ENCODE results near the gene SNX11. TPM values are rescaled to one million over a fixed set of nuclear protein-coding genes. Genes with fewer than 3 reads are reported as not detected.

SNX11 gene
- total and polyA plus RNA-seq, 9 of the 15 experiments (the other 6 are each of a cell fraction or from before 2014, with no cell fraction given), result 12.4 to 24.0 (median 16.8) TPM

DNA sequence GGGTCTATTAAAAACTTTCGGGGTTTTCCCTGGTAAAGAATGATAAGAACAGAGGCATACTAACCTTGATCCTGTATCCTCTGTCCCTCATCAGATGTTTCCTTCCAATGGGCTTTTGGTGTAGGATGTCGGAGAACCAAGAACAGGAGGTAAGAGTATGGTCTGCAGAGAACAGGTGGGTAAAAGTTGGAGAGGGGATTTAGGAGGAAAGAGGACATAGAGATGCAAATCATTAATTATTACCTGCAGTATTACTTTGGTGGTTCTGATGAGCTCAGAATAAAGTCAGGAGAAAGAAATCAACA lies 4.3 kb downstream of the SNX11 start (continued):
- TF ChIP-seq, protein P1, sequence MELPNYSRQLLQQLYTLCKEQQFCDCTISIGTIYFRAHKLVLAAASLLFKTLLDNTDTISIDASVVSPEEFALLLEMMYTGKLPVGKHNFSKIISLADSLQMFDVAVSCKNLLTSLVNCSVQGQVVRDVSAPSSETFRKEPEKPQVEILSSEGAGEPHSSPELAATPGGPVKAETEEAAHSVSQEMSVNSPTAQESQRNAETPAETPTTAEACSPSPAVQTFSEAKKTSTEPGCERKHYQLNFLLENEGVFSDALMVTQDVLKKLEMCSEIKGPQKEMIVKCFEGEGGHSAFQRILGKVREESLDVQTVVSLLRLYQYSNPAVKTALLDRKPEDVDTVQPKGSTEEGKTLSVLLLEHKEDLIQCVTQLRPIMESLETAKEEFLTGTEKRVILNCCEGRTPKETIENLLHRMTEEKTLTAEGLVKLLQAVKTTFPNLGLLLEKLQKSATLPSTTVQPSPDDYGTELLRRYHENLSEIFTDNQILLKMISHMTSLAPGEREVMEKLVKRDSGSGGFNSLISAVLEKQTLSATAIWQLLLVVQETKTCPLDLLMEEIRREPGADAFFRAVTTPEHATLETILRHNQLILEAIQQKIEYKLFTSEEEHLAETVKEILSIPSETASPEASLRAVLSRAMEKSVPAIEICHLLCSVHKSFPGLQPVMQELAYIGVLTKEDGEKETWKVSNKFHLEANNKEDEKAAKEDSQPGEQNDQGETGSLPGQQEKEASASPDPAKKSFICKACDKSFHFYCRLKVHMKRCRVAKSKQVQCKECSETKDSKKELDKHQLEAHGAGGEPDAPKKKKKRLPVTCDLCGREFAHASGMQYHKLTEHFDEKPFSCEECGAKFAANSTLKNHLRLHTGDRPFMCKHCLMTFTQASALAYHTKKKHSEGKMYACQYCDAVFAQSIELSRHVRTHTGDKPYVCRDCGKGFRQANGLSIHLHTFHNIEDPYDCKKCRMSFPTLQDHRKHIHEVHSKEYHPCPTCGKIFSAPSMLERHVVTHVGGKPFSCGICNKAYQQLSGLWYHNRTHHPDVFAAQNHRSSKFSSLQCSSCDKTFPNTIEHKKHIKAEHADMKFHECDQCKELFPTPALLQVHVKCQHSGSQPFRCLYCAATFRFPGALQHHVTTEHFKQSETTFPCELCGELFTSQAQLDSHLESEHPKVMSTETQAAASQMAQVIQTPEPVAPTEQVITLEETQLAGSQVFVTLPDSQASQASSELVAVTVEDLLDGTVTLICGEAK (IDR thresholded peaks at IDR 0.05), result no peak
- TF ChIP-seq, protein P1 (CRISPR knock-in tag; IDR thresholded peaks at IDR 0.05), result no peak
- TF ChIP-seq NELFE (IDR thresholded peaks at IDR 0.05; ENCODE audit: insufficient read depth, insufficient read length), result no peak
- TF ChIP-seq, protein P2, sequence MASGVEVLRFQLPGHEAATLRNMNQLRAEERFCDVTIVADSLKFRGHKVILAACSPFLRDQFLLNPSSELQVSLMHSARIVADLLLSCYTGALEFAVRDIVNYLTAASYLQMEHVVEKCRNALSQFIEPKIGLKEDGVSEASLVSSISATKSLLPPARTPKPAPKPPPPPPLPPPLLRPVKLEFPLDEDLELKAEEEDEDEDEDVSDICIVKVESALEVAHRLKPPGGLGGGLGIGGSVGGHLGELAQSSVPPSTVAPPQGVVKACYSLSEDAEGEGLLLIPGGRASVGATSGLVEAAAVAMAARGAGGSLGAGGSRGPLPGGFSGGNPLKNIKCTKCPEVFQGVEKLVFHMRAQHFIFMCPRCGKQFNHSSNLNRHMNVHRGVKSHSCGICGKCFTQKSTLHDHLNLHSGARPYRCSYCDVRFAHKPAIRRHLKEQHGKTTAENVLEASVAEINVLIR (CRISPR knock-in tag; IDR thresholded peaks at IDR 0.05), result no peak

Data from K562 (cell line).